SJCRH30 (cell line): Measurements from ENCODE around the gene RSF1. TPM values are rescaled to one million over a fixed set of nuclear protein-coding genes. Genes with fewer than 3 reads are reported as not detected.

ENCODE experiments used
- DNase-seq, 2 experiments: peaks; one replicate each; pipeline ENCODE4 v3.0.0-alpha.2; 2015 to 2020
- H3K27ac ChIP-seq: fragments of 250-450 bp; sonication (Bioruptor Pico); 2 replicates; pipeline ENCODE4 v1.5.1; 2020; ENCODE audit warnings: mild to moderate bottlenecking, moderate library complexity
- H3K27me3 ChIP-seq: fragments of 250-450 bp; sonication (Bioruptor Pico); 2 replicates; pipeline ENCODE4 v1.5.1; 2020; ENCODE audit warnings: mild to moderate bottlenecking, moderate library complexity
- H3K36me3 ChIP-seq: fragments of 250-450 bp; sonication (Bioruptor Pico); 2 replicates; pipeline ENCODE4 v1.5.1; 2020; ENCODE audit warnings: mild to moderate bottlenecking, moderate library complexity
- H3K4me1 ChIP-seq: fragments of 250-450 bp; sonication (Bioruptor Pico); 2 replicates; pipeline ENCODE4 v1.5.1; 2020; ENCODE audit warnings: mild to moderate bottlenecking, moderate library complexity
- H3K4me3 ChIP-seq: fragments of 250-450 bp; sonication (Bioruptor Pico); 2 replicates; pipeline ENCODE4 v1.5.1; 2020; ENCODE audit warnings: mild to moderate bottlenecking, moderate library complexity
- H3K9me3 ChIP-seq: fragments of 250-450 bp; sonication (Bioruptor Pico); replicated peaks from 2 replicates; pipeline ENCODE4 v1.5.1; 2020; ENCODE audit warnings: mild to moderate bottlenecking, moderate library complexity
- total RNA-seq: library from RNA; depleted of rRNA; stranded (reverse); fragments of >200 nt; shearing (Covaris generic); gene quantifications from 2 replicates; pipeline ENCODE4 v1.2.3, GENCODE V29; 2014

The RSF1 gene
- total RNA-seq, 1 experiment from 2014 or later = 56.1 TPM

DNA sequence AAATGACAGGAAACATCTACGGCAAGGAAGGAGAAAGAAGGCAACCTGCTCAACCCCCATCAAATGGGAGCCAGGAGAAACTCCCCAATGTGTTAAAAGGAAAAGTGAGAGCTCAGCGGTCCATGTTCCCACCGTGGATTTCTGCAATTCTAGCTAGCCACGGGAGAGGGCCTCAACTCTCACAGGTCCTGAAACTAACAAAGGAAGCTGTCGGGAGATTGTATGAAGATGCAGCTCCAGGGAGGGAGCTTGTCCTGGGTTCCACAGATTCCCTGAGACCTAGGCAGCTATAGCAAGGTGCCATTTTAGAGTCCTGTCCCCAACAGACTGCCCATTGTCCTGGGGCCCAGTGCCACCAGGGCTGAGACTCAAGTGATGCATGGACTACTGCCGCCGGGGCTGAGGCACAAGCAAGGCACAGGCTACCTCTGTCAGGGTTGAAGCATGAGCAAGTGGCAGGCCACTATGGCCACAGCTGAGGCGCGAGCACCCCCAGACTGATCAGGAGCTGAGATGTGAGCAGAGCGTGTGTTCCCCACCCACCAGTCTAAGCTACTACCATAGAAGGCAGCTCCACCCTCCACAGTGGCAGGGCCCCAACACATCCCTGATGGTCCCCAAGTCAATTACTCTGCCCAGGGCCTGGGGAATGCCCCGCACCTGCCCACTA, 31.3 kb downstream of the RSF1 start:
- Histone ChIP-seq H3K27ac (no peak overlapping the region), H3K36me3 (no peaks in the 10 kb centered on the region), H3K9me3 (no peaks in the 10 kb centered on the region), H3K4me3 (no peak overlapping the region), H3K27me3 (no peaks in the 10 kb centered on the region), H3K4me1 (no peaks in the 10 kb centered on the region)
- no peak for DNase-seq

- no peak overlapping the region for H3K4me3 ChIP-seq
Observed at GRCh38 chr11:77784572-77784971, 36.0 kb downstream of the RSF1 start.

DNA sequence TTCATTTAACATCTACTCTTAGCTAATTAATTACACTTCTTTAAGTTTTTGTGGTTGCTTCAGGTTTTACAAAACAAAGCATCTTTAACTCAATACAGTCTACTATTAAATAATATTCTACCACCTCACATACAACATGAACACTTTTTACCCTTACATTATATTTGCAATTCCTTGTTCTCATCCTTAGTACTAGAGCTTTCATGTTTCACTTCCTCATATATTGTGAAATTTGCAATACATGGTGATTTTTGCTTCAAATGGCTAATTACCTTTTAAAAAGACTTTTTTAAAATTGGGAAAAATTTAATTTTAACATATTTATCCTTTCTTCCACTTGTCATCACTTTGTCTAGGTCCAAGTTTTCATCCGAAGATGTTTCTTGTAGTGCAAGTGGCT, 37.5 kb downstream of the RSF1 start:
- 0 out of 2 replicates have a peak, but pooled peaks cover 2% of the 10 kb centered on the region for H3K36me3 ChIP-seq
- DNase-seq = no peak
- no peak overlapping the region for H3K4me3 ChIP-seq
- no peak overlapping the region for H3K27ac ChIP-seq
- H3K9me3 ChIP-seq = no peaks in the 10 kb centered on the region
- H3K27me3 ChIP-seq = no peaks in the 10 kb centered on the region
- H3K4me1 ChIP-seq = no peaks in the 10 kb centered on the region

More at GRCh38 chr11:77784572-77784971, 36.0 kb downstream of the RSF1 start:
- no peak for DNase-seq
- H3K4me1 ChIP-seq = no peaks in the 10 kb centered on the region
- H3K27me3 ChIP-seq = no peaks in the 10 kb centered on the region
- H3K9me3 ChIP-seq = no peaks in the 10 kb centered on the region
- H3K27ac ChIP-seq = no peak overlapping the region
- 0 out of 2 replicates have a peak, but pooled peaks cover 2% of the 10 kb centered on the region for H3K36me3 ChIP-seq

- peak; percentile 7 to 39 for DNase-seq
- H3K27me3 ChIP-seq = no peaks in the 10 kb centered on the region
- no peak overlapping the region for H3K27ac ChIP-seq
- H3K36me3 ChIP-seq = 0 out of 2 replicates have a peak, but pooled peaks cover 2% of the 10 kb centered on the region
- peaks cover 11% of the 10 kb centered on the region; the same call in 1 of the 2 replicates for H3K4me1 ChIP-seq
- H3K9me3 ChIP-seq = no peaks in the 10 kb centered on the region
- H3K4me3 ChIP-seq = no peak overlapping the region
Observed at GRCh38 chr11:77779935-77780334, 40.6 kb downstream of the RSF1 start.

DNA sequence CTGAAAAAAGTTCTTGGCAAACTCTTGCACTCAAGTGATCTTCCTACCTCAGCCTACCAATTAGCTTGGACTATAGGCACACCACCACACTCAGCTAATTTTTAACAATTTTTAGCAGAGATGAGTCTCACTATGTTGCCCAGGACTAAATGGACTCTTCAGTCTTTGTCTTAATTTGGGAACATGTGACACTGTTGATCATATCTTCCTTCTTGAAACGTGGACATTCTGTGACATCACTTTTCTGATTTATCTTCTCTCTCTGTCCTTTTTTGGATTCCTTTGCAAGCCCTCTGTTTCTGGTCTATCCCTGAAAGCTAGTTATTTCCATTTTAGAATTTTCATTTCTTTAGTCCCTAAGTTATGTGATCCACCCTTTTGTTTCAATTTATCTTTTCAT, 42.0 kb downstream of the RSF1 start:
- Histone ChIP-seq H3K36me3 (0 out of 2 replicates have a peak, but pooled peaks cover 2% of the 10 kb centered on the region), H3K4me3 (no peak overlapping the region), H3K4me1 (peaks cover 11% of the 10 kb centered on the region; the same call in 1 of the 2 replicates), H3K27me3 (no peaks in the 10 kb centered on the region), H3K27ac (no peak overlapping the region), H3K9me3 (no peaks in the 10 kb centered on the region)
- DNase-seq = no peak

GRCh38 chr11:77778118-77778517, 42.4 kb downstream of the RSF1 start:
- Histone ChIP-seq H3K4me1 (peaks cover 11% of the 10 kb centered on the region; the same call in 1 of the 2 replicates), H3K27me3 (no peaks in the 10 kb centered on the region), H3K4me3 (no peak overlapping the region), H3K9me3 (no peaks in the 10 kb centered on the region), H3K27ac (no peak overlapping the region), H3K36me3 (0 out of 2 replicates have a peak, but pooled peaks cover 2% of the 10 kb centered on the region)
- DNase-seq = no peak

DNA sequence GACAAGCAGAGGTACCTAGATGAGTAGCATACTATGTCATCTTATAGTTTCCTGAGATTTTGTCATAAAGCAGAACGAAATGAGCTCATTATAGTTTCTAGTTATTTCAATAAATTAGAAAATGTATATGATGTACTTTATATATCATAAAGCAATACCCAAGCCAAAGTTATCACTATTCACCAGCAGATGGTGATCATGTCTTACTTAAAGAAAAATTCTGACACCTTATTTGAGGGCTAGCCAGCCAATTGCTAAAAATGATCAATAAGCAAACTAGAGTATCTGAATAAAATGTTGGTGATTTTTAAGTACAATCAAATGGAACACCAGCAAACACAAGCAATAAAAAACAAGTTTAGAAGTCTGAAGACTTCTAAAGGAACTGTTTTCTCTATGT, 44.1 kb downstream of the RSF1 start:
- DNase-seq = peak in 1 of 2 experiments; percentile 54
- Histone ChIP-seq H3K27me3 (no peaks in the 10 kb centered on the region), H3K4me3 (no peak overlapping the region), H3K27ac (peak overlapping the region; percentile 51; the same call in 1 of the 2 replicates), H3K4me1 (peaks cover 11% of the 10 kb centered on the region), H3K36me3 (peaks cover 3% of the 10 kb centered on the region; the same call in 1 of the 2 replicates), H3K9me3 (no peaks in the 10 kb centered on the region)

DNA sequence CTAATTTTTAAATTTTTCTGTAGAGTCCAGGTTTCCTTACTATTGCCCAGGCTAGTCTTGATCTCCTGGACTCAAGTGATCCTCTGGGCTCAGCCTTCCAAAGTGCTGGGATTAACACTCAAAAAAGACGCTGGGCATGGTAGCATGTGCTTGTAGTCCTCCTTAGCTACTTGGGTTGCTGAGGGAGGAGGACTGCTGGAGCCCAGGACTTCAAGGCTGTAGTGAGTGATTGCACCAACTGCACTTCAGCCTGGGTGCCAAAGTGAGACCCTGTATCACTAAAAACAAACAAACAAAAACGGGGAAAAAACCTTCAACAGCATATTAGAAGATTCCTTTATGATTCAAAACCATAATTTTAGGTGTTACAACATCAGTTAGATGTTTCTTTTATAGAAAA, 44.6 kb downstream of the RSF1 start:
- Histone ChIP-seq H3K4me3 (no peak overlapping the region), H3K36me3 (peaks cover 3% of the 10 kb centered on the region; the same call in 1 of the 2 replicates), H3K27ac (peak overlapping the region; percentile 51), H3K27me3 (no peaks in the 10 kb centered on the region), H3K9me3 (no peaks in the 10 kb centered on the region), H3K4me1 (peaks cover 11% of the 10 kb centered on the region)
- DNase-seq = peak; percentile 78 to 86

GRCh38 chr11:77771135-77771534, 49.4 kb downstream of the RSF1 start:
- no peaks in the 10 kb centered on the region for H3K9me3 ChIP-seq
- H3K27me3 ChIP-seq = no peaks in the 10 kb centered on the region
- DNase-seq = no peak
- H3K27ac ChIP-seq = no peak overlapping the region
- H3K4me1 ChIP-seq = peaks cover 6% of the 10 kb centered on the region
- peaks cover 3% of the 10 kb centered on the region; the same call in 1 of the 2 replicates for H3K36me3 ChIP-seq
- no peak overlapping the region for H3K4me3 ChIP-seq

GRCh38 chr11:77770629-77771028, 49.9 kb downstream of the RSF1 start:
- Histone ChIP-seq H3K4me1 (peaks cover 3% of the 10 kb centered on the region), H3K36me3 (peaks cover 3% of the 10 kb centered on the region; the same call in 1 of the 2 replicates), H3K27ac (no peak overlapping the region), H3K27me3 (no peaks in the 10 kb centered on the region), H3K9me3 (no peaks in the 10 kb centered on the region), H3K4me3 (no peak overlapping the region)
- no peak for DNase-seq

DNA sequence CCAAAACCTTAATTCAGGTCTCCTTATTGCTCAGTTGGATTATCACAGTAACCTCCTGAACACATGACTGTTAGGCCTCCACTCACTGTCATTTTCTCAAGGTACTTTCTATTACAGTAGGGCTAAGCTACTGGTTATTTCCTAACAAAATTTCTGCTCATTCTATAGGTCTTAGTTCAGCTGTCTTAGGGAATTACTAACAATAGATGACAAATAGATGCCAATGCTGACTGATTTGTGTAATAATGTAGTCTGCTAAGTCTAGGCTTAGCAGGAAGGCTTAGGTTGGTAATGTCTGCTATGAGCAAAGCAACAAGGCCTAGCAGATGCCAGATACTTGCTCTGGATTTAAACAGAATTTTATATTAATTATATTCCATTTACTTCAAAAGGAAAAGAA, 58.1 kb downstream of the RSF1 start:
- Histone ChIP-seq H3K27me3 (no peaks in the 10 kb centered on the region), H3K36me3 (peaks cover 23% of the 10 kb centered on the region), H3K9me3 (no peaks in the 10 kb centered on the region; the same call in 1 of the 2 replicates), H3K4me3 (no peak overlapping the region), H3K4me1 (no peaks in the 10 kb centered on the region), H3K27ac (no peak overlapping the region)
- DNase-seq = no peak

- H3K36me3 ChIP-seq = peaks cover 23% of the 10 kb centered on the region
- no peaks in the 10 kb centered on the region; the same call in 1 of the 2 replicates for H3K9me3 ChIP-seq
- no peak overlapping the region for H3K27ac ChIP-seq
- no peaks in the 10 kb centered on the region for H3K4me1 ChIP-seq
- H3K27me3 ChIP-seq = no peaks in the 10 kb centered on the region
- no peak for DNase-seq
- no peak overlapping the region for H3K4me3 ChIP-seq
Observed at GRCh38 chr11:77761491-77761890, 59.0 kb downstream of the RSF1 start.

DNA sequence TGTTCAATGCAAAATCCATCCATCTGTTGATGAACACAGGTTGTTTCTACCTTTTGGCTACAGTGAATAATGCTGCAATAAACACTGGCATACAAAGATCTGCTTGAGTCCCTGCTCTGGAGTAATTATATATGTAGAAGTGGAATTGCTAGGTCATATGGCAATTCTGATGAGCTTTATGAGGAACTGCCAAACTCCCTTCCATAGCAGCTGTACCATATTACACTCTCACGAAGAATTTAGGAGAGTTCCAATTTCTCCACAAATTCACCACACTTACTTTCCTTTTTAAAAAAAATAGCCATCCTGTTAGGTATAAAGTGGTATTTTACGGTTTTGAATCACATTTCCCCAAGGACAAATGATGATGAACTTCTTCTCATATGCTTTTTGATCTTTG, 62.2 kb downstream of the RSF1 start:
- Histone ChIP-seq H3K27ac (no peak overlapping the region), H3K4me3 (no peak overlapping the region), H3K4me1 (no peaks in the 10 kb centered on the region), H3K36me3 (peaks cover 28% of the 10 kb centered on the region), H3K27me3 (no peaks in the 10 kb centered on the region), H3K9me3 (no peaks in the 10 kb centered on the region; the same call in 1 of the 2 replicates)
- DNase-seq = no peak

DNA sequence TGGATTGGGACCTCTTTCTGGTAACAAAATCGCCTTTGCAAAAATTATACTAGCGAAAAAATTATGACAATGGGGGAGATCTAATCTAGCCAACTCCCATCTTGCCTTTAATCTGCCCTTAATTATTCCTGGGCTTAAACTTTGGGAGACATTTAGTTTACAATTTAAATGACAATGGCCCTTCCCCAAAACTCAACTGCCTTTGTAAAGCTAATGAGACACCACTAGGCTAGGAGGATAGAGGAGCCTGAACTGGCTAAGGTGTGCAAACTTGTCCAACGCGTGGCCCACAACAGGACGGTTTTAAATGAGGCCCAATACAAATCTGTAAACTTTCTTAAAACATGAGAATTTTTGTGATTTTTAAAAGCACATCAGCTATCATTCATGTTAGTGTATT, 67.3 kb downstream of the RSF1 start:
- DNase-seq = no peak
- H3K9me3 ChIP-seq = no peaks in the 10 kb centered on the region
- no peaks in the 10 kb centered on the region for H3K4me1 ChIP-seq
- H3K27ac ChIP-seq = no peak overlapping the region
- H3K36me3 ChIP-seq = peaks cover 16% of the 10 kb centered on the region
- no peaks in the 10 kb centered on the region for H3K27me3 ChIP-seq
- no peak overlapping the region for H3K4me3 ChIP-seq

DNA sequence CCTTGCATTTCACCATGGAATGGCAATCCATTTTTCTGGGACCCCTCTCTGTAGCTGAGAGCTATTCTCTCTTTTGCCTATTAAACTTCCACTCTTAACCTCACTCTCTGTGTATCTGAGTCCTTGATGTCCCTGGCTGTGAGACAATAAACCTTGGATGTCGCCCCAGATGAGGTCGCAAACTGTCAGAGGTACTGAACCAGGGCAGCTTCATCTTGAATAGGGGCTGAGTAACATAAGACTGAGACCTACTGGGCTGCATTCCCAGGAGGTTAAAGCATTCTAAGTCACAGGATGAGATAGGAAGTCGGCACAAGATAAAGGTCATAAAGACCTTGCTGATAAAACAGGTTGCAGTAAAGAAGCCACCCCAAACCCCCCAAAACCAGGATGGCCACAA, 68.0 kb downstream of the RSF1 start:
- DNase-seq = no peak
- Histone ChIP-seq H3K4me1 (no peaks in the 10 kb centered on the region), H3K4me3 (no peak overlapping the region), H3K27ac (no peak overlapping the region), H3K27me3 (no peaks in the 10 kb centered on the region), H3K36me3 (peaks cover 16% of the 10 kb centered on the region), H3K9me3 (no peaks in the 10 kb centered on the region)
